GM21576 (cell line): Measurements from ENCODE around the gene GZMM.

Experiments
- ATAC-seq: cut with Tn5 transposase; IDR thresholded peaks from one replicate; pipeline ENCODE4 v1.9.1; 2021; ENCODE audit warnings: mild to moderate bottlenecking, moderate library complexity; ENCODE audit not compliant: unreplicated experiment

GZMM gene

DNA sequence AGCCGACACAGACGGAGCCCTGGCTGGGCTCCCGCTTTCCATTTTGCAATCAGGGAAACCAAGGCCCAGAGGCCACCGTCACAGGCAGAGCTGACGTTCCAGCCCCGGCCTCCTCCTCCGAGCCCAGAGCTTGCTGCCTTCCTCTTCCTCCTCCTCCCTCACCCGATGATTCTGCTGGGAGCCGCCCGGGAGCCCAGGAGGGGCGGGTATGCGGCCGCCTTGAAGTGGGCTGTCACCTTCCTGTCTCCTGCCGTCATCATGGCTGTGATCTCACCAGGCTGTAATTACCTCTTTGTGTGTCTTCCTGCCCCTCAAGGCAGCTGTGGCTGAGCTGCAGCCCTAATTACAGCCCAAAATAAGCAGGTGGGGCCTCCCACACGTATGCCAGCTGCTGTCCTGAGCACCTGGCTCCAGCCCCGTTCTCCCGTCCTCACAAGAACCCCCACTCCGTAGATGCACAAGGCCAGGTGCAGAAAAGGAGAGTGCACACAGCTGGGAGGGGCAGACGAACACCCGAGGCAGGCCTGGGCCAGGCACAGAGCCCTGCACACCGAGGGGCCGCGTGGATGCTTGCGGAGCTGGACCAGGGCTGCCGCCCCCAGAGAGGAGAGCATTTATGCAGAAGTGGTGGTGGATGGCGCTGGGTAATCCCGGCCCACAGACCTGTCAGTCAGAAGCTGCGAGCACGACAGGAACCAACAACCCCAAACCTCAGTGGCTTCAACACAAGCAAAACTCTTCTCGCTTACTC is 32.6 kb upstream of the GZMM start:
- ATAC-seq, result no peak

DNA sequence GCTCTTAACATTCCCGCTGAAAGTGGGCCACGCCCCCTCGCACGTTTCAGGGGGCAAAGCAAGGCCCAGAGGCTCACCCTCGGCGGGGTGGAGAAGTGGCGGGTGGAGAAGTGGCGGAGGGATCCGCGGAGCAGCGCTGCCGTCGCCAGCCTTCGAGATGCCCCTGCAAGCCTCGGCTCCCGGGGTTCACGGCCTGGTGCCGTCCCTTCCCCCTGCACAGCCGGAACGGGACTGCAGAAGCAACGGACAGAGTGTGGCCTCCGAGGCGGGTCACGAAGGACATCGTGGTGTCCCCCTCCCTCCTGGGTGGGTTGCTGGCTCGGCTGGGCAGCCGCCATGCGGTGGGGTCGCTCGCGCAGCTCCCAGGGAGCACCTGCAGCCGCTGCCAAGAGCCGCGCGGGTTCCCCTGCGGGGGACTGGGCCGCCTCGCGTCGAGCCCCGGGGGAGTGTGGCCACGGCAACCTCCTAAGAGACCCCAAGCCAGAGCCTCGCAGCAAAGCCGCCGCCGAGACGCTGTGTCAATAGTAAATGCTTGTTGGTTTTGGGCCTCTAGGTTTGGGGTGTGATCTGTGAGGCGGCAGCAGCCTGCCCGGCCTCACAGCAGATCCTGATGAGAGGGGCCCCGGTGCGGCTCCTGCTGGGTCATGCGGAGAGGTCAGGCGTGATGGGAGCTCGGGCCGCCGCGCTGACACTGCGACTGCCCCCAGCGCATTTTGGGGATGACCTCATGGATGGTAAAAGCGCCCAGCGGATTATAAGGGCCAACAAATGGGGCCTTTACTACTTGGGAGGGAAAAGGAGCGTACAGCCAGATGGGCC is 31.1 kb upstream of the GZMM start:
- no peak for ATAC-seq

DNA sequence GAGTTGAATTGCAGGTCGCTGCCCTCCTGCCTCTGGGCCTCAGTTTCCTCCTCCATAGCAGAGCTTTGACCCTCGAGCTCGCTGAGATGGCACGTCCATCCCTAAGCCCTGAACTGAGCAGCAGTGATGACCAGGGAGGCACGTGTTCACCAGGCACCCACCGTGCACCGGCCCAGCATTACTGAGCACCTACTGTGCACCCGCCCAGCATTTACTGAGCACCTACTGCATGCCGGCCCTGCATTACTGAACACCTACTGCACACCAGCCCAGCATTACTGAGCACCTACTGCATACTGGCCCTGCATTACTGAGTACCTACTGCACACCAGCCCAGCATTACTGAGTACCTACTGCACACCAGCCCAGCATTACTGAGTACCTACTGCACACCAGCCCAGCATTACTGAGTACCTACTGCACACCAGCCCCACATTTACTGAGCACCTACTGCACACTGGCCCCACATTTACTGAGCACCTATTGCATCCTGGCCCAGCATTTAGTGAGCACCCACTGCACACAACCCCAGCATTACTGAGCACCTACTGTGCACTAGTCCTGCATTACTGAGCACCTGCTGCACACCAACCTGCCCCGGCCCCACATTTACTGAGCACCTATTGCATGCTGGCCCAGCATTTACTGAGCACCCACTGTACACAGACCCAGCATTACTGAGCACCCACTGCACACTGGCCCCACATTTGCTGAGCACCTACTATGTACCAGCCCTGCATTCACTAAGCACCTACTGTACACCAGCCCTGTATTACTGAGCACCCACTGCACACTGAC is 30.3 kb upstream of the GZMM start:
- ATAC-seq, result no peak

DNA sequence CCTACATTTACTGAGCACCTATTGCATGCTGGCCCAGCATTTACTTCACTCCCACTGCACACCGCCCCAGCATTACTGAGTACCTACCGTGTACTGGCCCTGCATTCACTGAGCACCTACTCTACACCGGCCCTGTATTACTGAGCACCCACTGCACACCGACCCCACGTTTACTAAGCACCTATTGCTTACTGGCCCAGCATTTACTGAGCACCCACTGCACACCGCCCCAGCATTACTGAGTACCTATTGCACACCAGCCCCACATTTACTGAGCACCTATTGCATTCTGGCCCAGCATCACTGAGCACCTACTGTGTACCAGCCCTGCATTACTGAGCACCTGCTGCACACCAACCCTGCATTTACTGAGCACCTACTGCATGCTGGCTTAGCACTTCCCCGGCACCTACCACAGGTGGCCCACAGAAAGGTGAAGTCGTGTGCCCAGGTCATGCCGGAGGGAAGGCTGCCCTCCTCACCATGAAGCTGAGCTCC is 29.6 kb upstream of the GZMM start:
- no peak for ATAC-seq

DNA sequence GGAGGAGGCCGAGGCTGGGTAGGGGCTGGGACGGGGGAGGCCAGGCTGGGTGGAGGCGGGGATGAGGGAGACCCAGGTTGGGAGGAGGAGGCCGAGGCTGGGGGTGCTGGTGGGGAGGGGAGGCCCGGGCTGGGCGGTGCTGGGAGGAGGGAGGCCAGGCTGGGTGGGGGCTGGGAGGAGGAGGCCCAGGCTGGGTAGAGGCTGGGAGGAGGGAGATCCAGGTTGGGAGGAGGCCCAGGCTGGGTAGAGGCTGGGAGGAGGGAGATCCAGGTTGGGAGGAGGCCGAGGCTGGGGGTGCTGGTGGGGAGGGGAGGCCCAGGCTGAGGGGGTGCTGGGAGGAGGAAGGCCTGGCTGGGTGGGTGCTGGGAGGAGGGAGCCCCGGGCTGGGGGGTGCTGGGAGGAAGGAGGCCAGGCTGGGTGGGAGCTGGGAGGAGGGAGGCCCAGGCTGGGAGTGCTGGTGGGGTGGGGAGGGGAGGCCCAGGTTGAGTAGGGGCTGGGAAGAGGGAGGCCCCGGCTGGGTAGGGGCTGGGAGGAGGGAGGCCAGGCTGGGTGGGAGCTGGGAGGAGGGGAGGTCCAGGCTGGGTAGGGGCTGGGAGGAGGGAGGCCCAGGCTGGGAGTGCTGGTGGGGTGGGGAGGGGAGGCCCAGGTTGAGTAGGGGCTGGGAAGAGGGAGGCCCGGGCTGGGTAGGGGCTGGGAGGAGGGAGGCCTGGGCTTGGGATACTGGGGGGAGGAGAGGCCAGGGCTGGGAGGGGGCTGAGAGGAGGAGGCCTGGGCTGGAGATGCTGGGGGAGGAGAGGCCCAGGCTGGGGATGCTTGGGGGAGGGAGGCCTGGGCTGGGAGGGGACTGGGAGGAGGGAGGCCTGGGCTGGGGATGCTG is 25.9 kb upstream of the GZMM start:
- ATAC-seq, result no peak

DNA sequence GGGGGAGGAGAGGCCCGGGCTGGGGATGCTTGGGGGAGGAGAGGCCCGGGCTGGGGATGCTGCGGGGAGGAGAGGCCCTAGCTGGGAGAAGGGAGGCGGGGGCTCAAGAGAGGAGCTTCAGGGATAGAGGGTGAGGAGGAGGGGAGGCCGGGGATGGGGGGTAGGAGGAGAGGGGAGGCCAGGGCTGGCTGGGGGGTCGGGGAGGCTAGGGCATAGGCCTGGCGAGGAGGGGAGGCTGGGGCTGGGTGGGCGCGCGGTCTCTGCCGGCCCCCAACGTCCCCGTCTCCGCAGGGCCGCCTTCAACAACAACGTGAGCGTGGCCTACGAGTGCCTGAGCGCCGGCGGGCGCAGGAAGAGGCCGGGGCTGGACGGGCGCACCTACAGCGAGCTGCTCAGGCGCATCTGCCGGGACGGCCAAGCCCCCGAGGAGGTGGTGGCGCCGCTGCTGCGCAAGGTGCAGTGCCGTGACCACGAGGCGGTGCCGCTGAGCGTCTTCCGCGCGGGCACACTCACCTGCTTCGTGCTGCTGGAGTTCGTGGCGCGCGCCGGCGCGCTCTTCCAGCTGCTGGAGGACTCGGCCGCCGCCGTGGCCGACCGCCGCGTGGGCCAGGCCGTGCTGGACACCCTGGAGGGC is 25.1 kb upstream of the GZMM start:
- no peak for ATAC-seq

DNA sequence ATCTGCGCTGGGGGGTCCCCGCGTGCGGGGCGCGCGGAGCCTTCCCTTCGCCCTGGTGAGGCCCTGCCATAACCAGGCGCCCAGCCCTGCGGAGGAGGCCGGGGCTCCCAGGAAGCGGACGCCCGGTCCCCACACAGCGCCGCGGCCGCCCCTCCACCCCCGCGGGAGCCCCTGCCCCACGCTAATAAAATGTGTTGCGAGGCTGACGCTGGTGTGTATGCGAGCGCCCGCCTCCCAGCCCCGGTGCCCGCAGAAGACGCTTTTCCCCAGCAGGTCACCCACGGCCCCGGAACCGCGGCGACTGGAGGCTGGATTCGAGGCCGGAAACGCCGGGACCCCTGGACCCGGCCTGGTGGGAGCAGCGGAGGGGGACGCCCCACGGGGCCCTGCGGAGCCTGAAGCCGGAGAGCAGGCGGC is 24.4 kb upstream of the GZMM start:
- no peak for ATAC-seq

DNA sequence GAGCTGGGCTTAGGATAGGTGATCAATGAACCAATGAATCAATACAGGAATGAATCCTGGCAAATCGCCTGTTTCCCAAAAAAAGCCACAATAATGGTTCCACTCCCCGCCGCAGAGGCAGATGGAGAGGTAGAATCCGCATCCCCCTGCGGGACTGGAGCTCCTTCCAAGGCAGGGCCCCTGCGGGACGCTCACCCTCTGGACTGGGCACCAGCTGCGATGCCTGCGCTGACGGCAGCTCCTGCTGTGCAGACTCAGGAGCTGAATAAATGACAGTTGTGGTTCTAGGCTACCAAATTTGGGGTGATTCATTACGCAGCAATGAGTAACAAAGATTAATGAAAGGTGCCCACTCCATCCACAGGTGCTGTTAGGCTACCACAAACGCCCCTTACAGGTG is 21.1 kb upstream of the GZMM start:
- no peak for ATAC-seq

DNA sequence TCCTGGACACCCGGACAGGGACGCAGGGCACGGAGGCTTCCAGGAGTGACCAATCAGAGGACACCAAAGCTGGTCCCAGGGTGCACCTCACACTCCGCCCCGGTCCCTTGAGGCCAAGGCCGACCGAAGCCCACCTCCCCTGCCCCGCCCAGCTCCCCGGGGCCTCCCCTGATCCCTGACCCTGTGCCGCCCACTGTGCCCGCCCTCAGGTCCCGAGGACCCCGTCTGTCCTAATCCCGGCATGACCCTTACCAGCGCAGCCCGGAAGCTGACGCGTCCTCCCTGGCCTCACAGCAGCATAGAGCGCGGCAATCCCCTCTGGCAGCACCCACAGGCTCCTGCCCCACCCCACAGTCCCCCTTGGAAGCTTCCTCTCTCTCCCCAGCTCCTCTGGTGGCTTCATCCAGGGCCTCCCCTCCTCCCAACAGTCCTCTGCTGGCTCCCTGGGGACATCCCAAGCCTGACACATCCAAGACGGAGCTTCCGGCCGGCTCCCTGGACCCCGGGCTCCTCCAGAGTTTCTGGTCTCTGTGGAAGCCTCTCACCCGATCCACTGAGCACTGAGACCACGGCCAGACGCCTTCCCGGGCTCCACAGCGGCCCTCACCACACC is 19.7 kb upstream of the GZMM start:
- ATAC-seq, result no peak

DNA sequence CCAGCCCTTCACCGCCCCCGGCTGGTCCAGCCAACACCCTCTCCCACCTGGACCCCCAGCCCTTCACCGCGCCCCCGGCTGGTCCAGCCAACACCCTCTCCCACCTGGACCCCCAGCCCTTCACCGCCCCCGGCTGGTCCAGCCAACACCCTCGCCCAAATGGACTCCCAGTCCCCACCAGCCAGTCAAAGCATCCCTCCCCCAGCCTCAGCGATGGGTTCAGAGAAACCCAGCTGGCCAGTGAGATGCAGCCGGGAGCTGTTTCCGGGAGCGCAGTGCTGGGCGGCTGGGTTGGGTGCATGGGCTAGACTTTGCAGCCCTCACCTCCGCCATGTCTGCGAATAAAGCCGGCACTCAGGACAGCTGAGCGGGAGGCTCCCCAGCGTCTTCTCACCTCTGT is 18.8 kb upstream of the GZMM start:
- ATAC-seq, result no peak

DNA sequence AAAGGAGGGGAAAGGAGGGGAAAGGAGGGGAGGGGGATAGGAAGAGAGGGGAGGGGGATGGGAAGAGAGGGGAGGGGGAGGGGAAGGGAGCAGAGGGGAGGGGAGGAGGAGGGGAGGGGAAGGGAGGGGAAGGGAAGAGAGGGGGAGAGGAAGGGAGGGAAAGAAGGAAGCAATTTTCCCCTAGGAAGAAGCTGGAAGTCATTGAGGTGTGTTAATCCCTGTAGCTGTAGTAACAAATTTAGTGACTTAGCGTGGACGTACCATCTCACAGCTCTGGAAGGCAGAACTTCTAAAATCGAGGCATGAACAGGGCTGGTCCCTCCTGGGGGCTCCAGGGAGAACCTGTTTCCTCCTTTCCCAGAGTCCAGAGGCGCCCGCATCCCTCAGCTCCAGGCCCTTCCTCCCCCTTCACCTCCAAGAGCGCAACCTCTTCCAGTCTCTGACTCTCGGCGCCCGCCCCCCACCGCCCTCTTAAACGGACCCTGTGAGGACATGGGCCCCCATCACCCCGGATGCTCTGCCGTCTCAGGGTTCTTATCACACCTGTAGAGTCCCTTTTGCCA is 17.9 kb upstream of the GZMM start:
- no peak for ATAC-seq

DNA sequence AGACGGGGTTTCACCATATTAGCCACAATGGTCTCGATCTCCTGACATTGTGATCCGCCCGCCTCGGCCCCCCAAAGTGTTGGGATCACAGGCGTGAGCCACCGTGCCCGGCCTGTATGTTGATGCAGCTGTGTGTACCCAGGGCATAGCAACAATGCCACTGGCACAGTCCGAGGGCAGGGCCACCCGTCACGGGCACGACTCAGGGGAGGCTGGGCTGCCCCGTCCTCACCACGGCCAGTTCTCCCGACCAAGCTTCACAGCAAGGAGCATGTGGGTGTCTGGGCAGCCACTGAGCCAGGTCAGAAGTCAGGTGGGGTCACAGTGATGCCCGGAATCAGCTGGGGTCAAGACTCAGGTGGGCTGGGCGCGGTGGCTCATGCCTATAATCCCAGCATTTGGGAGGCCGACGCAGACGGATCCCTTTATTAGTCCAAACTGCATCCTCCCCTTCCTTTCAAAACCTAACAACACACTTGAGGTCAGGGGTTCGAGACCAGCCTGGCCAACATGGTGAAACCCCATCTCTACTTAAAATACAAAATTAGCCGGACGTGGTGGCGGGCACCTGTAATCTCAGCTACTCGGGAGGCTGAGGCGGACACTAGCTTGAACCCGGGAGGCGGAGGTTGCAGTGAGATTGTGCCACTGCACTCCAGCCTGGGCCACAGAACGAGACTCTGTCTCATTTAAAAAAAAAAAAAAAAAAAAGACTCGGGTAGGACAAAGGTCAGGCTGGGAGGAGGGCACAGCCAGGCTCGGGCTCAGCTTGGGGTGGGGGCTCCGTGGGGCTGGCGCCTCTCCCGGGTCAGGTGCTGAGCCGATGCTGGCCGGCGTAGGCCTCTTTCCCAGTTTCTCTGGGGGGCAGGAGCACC is 13.5 kb upstream of the GZMM start:
- no peak for ATAC-seq

DNA sequence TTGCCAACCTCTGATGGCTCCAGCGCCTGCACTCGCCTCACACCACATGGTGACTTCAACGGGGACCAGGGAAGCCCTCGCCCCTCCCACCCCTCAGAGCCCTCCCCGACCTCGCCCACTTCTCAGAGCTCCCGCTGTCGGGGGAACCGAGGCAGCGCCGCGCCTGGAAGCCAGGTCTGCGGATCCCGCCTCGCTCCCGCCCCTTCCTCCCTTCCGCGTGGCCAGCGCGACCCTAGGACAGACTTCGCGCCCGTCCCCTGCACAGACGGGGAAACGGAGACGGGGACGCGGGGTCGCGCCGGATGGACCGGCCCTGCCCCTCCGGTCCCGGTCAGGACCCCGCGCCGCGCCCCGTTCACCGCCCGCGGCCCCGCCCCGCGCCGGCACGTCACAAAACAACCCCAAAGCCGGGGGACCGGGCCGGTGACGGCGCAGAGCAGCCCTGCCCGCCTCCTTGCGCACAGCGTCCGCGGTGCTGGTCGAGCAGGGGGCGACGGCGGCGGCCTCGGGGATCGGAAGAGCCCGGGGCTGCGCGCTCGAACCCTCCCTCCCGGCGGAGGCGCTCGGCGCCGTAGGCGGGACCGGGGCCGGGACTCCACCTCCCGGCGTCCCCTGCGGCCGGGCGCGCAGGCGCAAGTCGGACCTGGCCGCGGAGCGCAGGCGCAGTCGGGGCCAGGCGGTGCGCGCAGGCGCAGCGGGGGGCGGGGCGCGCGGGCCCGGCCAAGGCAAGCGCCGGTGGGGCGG is 12.7 kb upstream of the GZMM start:
- ATAC-seq, result peak; percentile 54

DNA sequence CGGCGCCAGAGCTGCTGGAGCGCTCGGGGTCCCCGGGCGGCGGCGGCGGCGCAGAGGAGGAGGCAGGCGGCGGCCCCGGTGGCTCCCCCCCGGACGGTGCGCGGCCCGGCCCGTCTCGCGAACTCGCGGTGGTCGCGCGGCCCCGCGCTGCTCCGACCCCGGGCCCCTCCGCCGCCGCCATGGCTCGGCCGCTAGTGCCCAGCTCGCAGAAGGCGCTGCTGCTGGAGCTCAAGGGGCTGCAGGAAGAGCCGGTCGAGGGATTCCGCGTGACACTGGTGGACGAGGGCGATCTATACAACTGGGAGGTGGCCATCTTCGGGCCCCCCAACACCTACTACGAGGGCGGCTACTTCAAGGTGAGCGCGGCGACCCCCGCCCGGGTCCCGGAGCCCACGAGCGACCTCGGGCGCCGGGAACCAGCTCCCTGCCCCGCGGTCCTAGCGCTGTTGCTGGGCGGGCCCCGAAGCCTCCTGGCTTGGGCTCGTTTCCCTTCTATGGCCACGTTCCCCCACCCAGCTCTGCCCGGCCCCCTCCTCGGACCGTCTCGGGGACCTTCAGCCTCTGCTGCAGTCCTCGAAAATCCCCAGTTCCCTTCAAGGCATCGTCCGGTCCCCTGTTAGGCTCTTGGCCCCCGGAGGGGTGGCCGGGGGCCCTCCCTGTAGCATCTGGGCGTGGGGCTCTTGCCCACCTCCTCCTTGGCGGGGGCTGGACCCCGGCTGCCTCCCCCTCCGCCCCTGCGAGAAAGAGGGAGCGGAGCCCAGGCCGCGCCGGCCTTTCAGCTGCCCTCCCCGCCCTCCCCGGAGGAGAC is 11.9 kb upstream of the GZMM start, which contains the start of gene CDC34:
TSS of gene CDC34 (plus strand) at position 8 of the 808 bp plus-strand sequence. CDS start at position 180, 172 bp downstream.
- ATAC-seq, result peak; percentile 3

DNA sequence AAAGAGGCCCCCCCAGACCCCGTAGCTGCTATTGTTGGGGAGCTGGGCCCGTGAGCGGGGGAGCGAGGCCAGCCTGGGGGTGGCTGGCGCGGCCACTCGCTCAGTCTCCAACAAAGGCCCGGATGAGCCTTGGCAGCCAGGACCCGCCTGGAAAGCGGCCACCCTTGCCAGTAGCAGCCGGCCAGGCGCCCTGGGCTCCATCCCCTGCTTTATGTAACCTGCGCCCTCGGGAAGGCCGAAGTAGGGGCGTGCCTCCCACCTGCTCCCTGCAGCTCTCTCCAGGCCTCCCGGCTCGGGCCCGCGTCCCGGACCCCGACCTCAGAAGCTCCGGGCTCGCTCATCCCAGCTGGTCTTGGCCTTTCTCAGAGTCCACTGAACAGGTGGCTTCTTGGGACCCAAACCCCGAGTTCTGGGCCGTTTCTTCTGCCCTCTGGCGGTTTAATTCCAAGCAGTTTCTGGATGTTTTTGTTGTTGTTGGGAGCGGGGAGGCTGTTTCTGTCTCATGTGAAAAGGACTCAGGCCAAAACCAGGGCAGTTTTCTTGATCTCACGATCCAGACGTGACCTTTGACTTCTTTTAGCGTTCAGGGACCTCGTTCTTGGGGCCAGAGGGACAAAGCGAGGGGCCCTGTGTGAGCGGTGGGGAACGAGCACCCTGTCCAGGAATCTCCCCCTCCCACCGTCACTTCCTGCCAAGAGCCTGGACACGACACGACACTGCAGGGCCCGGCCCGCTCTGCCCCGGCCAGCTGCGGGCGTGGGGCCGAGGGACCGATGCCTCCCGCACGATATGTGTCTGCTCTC is 11.1 kb upstream of the GZMM start:
- ATAC-seq, result no peak
